GM12801 (cell line): ENCODE measurements around the gene PHKG1.

Experiments
- TF ChIP-seq, protein P1 (sequence below): IDR thresholded peaks from one replicate; pipeline ENCODE4 v1.5.1; 2011; ENCODE audit warnings: control low read depth; ENCODE audit not compliant: insufficient read length; ENCODE audit errors: extremely low read depth

Gene PHKG1

DNA sequence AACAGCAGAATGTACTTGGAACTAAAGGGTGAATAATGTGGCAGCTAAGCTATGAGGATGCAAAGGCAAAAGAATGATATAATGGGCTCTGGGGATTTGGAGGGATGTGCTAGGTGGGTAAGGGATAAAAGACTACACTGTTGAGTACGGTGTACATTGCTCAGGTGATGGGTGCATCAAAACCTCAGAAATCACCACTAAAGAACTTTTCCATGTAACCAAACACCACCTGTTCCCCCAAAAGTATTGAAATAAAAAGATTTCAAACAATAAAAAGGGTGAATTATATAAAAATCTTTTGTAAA lies 15.2 kb upstream of the PHKG1 start:
- TF ChIP-seq, protein P1, sequence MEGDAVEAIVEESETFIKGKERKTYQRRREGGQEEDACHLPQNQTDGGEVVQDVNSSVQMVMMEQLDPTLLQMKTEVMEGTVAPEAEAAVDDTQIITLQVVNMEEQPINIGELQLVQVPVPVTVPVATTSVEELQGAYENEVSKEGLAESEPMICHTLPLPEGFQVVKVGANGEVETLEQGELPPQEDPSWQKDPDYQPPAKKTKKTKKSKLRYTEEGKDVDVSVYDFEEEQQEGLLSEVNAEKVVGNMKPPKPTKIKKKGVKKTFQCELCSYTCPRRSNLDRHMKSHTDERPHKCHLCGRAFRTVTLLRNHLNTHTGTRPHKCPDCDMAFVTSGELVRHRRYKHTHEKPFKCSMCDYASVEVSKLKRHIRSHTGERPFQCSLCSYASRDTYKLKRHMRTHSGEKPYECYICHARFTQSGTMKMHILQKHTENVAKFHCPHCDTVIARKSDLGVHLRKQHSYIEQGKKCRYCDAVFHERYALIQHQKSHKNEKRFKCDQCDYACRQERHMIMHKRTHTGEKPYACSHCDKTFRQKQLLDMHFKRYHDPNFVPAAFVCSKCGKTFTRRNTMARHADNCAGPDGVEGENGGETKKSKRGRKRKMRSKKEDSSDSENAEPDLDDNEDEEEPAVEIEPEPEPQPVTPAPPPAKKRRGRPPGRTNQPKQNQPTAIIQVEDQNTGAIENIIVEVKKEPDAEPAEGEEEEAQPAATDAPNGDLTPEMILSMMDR = no peak

DNA sequence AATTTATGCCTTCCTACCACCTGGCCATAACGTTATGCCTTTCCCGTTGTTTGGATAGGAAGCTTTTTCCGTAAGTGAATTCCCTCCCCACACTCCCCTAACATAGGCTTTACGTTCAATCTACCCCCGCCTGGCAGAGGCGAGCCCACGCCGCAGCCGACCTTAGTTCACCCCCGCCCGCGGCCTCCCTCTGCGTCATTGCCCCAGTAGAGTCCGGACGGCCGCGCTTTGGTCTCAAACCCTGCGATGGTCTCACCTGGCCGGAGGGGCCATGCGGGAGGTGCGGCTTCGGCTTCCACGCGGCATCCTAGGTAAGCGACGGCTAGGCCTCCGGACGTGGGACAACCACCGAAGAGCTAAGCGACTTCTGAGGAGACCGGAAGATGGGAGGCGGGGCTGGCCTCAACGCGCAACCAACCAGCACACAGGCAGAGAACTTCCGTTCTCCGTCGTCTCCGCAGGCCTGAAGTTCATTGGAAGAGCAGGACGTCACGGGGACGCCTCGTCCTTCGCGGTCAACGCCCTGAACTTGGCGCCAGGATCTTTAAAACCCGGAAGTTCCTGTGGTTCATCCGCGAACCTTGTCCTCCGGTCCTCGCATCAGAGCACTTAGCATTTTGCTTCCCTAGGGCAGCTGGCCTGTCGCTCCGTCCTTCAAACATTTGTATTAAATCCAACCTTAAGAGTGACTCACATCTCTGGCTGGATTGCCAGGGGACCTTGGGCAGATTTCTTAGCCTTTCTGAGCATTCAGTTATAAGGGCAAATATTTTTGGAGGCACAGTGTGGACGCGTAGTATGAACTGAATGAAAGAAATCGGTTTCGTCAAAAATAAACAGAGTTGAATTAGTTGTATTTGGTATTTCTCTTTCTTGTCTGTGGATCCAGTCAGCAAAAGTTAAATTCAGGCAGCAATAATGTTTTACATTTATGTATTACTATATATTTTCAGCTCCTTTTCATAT lies 13.6 kb upstream of the PHKG1 start, which contains the start of gene CHCHD2:
Gene CHCHD2, minus strand, starts transcription at position 369 of the 966 bp plus-strand sequence. Its CDS starts 63 bp downstream, at position 306.
- TF ChIP-seq, protein P1 = no peak

DNA sequence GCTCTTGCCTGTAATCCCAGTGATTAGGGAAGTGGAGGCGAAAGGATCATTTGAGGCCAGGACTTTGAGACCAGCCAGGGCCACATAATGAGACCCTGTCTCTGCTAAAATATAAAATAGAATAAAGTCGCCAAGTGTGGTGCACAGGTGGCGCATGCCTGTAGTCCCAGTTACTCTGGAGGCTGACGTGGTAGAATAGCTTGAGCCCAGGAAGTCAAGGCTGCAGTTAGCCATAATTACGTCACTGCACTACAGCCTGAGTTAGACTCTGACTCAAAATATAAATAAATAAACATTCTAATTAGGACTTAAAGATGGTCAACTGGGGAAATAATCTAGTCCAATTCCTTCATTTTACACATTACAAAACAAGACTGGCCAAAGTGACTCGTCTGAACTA lies 12.8 kb upstream of the PHKG1 start:
- TF ChIP-seq, protein P1 = no peak

DNA sequence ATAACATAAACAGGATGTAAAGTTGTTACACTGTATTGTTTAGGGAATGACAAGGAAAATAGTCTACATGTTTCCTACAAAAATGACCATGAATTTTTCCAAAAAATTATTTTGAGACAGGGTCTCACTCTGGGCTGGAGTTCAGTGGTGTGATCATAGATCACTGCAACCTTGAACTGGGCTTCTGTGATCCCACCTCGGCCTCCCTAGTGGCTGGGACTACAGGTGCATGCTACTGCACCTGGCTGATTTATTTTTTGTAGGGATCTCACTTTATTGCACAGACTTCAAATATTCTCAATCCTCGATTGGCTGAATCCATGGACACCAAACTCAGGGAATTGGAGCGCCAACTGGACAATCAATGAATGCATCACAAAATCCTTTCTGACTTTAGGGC lies 6.9 kb upstream of the PHKG1 start:
- TF ChIP-seq, protein P1 = no peak

DNA sequence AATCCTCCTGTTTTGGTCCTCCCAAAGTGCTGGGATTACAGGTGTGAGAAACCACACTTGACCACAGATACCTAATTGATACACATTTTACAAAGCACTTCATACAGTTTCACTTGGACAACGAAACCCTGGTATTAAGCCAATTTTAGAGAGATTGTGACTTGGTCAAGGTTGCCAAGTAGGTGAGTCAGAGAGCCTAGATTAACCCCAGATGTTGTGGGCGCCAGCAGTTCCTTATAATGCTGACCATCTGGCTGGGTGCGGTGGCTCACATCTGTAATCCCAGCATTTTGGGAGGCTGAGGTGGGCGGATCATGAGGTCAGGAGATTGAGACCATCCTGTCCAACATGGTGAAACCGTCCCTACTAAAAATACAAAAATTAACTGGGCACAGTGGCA lies 4.9 kb upstream of the PHKG1 start:
- TF ChIP-seq, protein P1 = no peak

DNA sequence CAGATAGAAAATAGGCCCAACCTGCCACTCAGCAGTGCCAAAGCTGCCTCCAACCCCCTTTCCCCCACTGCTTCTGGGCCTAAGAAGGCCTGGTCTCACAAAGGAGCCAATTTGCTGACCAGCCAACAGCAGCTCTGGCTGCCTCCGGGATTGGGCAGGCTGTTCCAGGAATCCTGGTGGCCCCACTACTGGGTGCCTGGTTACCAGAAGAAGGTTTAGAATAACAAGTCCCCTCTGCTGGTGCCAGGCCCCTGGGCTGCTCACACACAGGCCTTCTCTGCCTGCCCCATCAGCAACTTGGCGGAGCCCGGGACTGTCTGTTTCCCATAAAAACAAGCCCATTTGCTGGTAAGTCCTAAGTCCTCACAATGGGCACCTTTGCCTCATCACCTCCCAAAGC lies 1.2 kb downstream of the PHKG1 start:
- TF ChIP-seq, protein P1 = no peak

DNA sequence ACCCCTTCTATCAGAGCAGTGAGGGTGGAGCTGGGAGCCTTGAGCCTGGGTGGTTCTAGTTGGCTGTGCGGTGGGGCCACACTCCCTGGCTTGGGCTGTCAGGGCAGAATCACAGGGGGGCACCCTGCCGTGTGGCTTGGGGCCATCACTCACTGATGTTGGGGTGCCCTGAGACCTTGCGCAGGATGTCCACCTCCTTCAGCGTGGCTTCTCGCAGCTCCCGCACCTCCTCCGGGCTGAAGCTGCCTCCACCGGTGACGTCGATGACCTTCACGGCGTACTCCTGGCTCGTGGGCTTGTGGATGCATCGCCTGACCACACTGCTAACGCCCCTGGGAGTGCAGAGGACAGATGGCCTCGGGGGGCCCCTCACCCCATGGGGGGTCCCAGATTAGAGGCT lies 5.3 kb downstream of the PHKG1 start:
- TF ChIP-seq, protein P1 = no peak
